Naive thymus-derived CD8-positive, alpha-beta T cell (primary cell): ENCODE measurements around the gene KATNAL1. TPM values are rescaled to one million over a fixed set of nuclear protein-coding genes. Genes with fewer than 3 reads are reported as not detected.
A peak's percentile ranks its signal among the peaks of the same experiment; 100 is the strongest.

Experiments used
- ATAC-seq, 2 donors: fragments of 150-1000 bp; cut with Tn5 transposase in 1 of 2; sonication (Bioruptor Pico), chemical (Tn5 transposase) in 1 of 2; 1 replicate in 1 of 2; 2 replicates in 1 of 2; pipeline ENCODE4 v1.10.0; 2021; ENCODE audit warnings: mild to moderate bottlenecking in 2 of 2, moderate library complexity in 2 of 2
- POLR2A ChIA-PET: fragments of 350-600 bp; sonication (Branson Sonifier 250); formaldehyde crosslinking; loops from one replicate; lab custom pipeline; 2021; ENCODE audit warnings: antibody characterized with exemption; lab: Charles Lee
- DNase-seq, 10 donors: peaks; one replicate each; pipeline versions ENCODE4 v3.0.0 to v3.0.0-alpha.2; 2020 to 2022
- H3K27ac Mint-ChIP-seq, 10 donors: one replicate each; pipeline ENCODE4 v1.8.0; 2020 to 2022; ENCODE audit warnings: mild to moderate bottlenecking in 10 of 10, mixed read lengths in 10 of 10, moderate library complexity in 4 of 10, inconsistent platforms in 1 of 10
- H3K27me3 Mint-ChIP-seq, 5 donors: one replicate each; pipeline ENCODE4 v1.8.0; 2021 to 2022; ENCODE audit warnings: mixed read lengths in 5 of 5
- H3K36me3 Mint-ChIP-seq, 3 donors: one replicate each; pipeline ENCODE4 v1.8.0; 2020 to 2022; ENCODE audit warnings: mixed read lengths in 3 of 3, mild to moderate bottlenecking in 2 of 3, inconsistent platforms in 1 of 3
- H3K4me1 Mint-ChIP-seq, 4 donors: one replicate each; pipeline ENCODE4 v1.8.0; 2021 to 2022; ENCODE audit warnings: mixed read lengths in 4 of 4
- H3K4me3 Mint-ChIP-seq, 10 donors: one replicate each; pipeline ENCODE4 v1.8.0; 2020 to 2022; ENCODE audit warnings: mild to moderate bottlenecking in 10 of 10, mixed read lengths in 10 of 10, moderate library complexity in 6 of 10, inconsistent platforms in 1 of 10
- H3K9me3 Mint-ChIP-seq, 9 donors: one replicate each; pipeline ENCODE4 v1.8.0; 2020 to 2022; ENCODE audit warnings: mixed read lengths in 9 of 9, mild to moderate bottlenecking in 3 of 9, inconsistent platforms in 1 of 9, moderate library complexity in 1 of 9
- polyA plus RNA-seq, 3 donors: library from polyadenylated mRNA; unstranded; fragments of 300-500 nt; fragmentation: Illumina TruSeq; gene quantifications; one replicate each; pipeline ENCODE4 v1.2.3, GENCODE V29; 2021
- total RNA-seq, 8 experiments: library from RNA in 2 of 8; stranded (reverse) in 2 of 8; gene quantifications; one replicate each; pipeline ENCODE4 v1.2.3 and lab custom pipeline; 2021 to 2026

The KATNAL1 gene
- total and polyA plus RNA-seq, 5 experiments from 2014 or later, result 0.25 to 1.7 (median 0.95) TPM

- peaks cover 0 to 1% (median 0%) of the 10 kb centered on the region in 3 donors for H3K36me3 Mint-ChIP-seq
- peaks cover 8 to 29% (median 16%) of the 10 kb centered on the region in 4 donors for H3K4me1 Mint-ChIP-seq
- no peaks in the 10 kb centered on the region for H3K27me3 Mint-ChIP-seq
- H3K27ac Mint-ChIP-seq, result peak overlapping the region in 1 of 10 donors; percentile 79
- POLR2A ChIA-PET, result no interaction called here
- DNase-seq (no peak), ATAC-seq (no peak)
- H3K4me3 Mint-ChIP-seq, result no peak overlapping the region
- no peaks in the 10 kb centered on the region for H3K9me3 Mint-ChIP-seq
Measured at GRCh38 chr13:30329009-30329585, 21.7 kb upstream of the KATNAL1 start.

- H3K27ac Mint-ChIP-seq, result no peak overlapping the region
- no peak for ATAC-seq
- H3K4me1 Mint-ChIP-seq, result peaks cover 6 to 14% (median 9%) of the 10 kb centered on the region in 4 donors
- no peaks in the 10 kb centered on the region for H3K9me3 Mint-ChIP-seq
- POLR2A ChIA-PET, result no interaction called here
- no peaks in the 10 kb centered on the region for H3K27me3 Mint-ChIP-seq
- H3K4me3 Mint-ChIP-seq, result no peak overlapping the region
- H3K36me3 Mint-ChIP-seq, result peaks cover 0 to 1% (median 0%) of the 10 kb centered on the region in 3 donors
- no peak for DNase-seq
Measured at GRCh38 chr13:30325668-30326067, 18.3 kb upstream of the KATNAL1 start.

GRCh38 chr13:30323524-30323923 lies 16.2 kb upstream of the KATNAL1 start:
- no peak overlapping the region for H3K4me3 Mint-ChIP-seq
- no peaks in the 10 kb centered on the region for H3K9me3 Mint-ChIP-seq
- peaks cover 0 to 6% (median 5%) of the 10 kb centered on the region in 4 donors for H3K4me1 Mint-ChIP-seq
- no peaks in the 10 kb centered on the region for H3K27me3 Mint-ChIP-seq
- H3K36me3 Mint-ChIP-seq, result peaks cover 0 to 1% (median 0%) of the 10 kb centered on the region in 3 donors
- ATAC-seq (no peak), DNase-seq (no peak)
- POLR2A ChIA-PET, result no interaction called here
- no peak overlapping the region for H3K27ac Mint-ChIP-seq

GRCh38 chr13:30322428-30322827 lies 15.1 kb upstream of the KATNAL1 start:
- no peak for DNase-seq
- Mint-ChIP-seq H3K4me1 (peaks cover 0 to 6% (median 4%) of the 10 kb centered on the region in 4 donors), H3K27me3 (no peaks in the 10 kb centered on the region), H3K27ac (no peak overlapping the region), H3K9me3 (no peaks in the 10 kb centered on the region), H3K4me3 (no peak overlapping the region), H3K36me3 (peaks cover 0 to 1% (median 0%) of the 10 kb centered on the region in 3 donors)
- POLR2A ChIA-PET, result interaction anchor here (0.6 kb wide), 1 partner anchor 221 kb away, joined by 3 read pairs; no protein-coding TSS in a partner anchor
- ATAC-seq, result no peak

- no peak overlapping the region for H3K4me3 Mint-ChIP-seq
- H3K36me3 Mint-ChIP-seq, result peaks cover 0 to under 1% (median 0%) of the 10 kb centered on the region in 3 donors
- no peaks in the 10 kb centered on the region for H3K27me3 Mint-ChIP-seq
- H3K9me3 Mint-ChIP-seq, result no peaks in the 10 kb centered on the region
- POLR2A ChIA-PET, result no interaction called here
- peaks cover 0 to 6% (median 4%) of the 10 kb centered on the region in 4 donors for H3K4me1 Mint-ChIP-seq
- peak overlapping the region in 1 of 10 donors; percentile 70 for H3K27ac Mint-ChIP-seq
- no peak for ATAC-seq
- no peak for DNase-seq
Measured at GRCh38 chr13:30321256-30321655, 13.9 kb upstream of the KATNAL1 start.

- Mint-ChIP-seq H3K27ac (no peak overlapping the region), H3K9me3 (no peaks in the 10 kb centered on the region), H3K27me3 (no peaks in the 10 kb centered on the region), H3K36me3 (no peaks in the 10 kb centered on the region), H3K4me1 (peaks cover 0 to 9% (median 8%) of the 10 kb centered on the region in 4 donors), H3K4me3 (no peak overlapping the region)
- ATAC-seq, result no peak
- no peak for DNase-seq
- POLR2A ChIA-PET, result no interaction called here
Measured at GRCh38 chr13:30319655-30320054, 12.3 kb upstream of the KATNAL1 start.

- no peak overlapping the region for H3K4me3 Mint-ChIP-seq
- H3K9me3 Mint-ChIP-seq, result no peaks in the 10 kb centered on the region
- ATAC-seq (no peak), DNase-seq (no peak)
- POLR2A ChIA-PET, result interaction anchor here (0.6 kb wide), 1 partner anchor 88 kb away, joined by 5 read pairs; no protein-coding TSS in a partner anchor
- no peaks in the 10 kb centered on the region for H3K27me3 Mint-ChIP-seq
- H3K27ac Mint-ChIP-seq, result no peak overlapping the region
- no peaks in the 10 kb centered on the region for H3K36me3 Mint-ChIP-seq
- peaks cover 0 to 13% (median 10%) of the 10 kb centered on the region in 4 donors for H3K4me1 Mint-ChIP-seq
Measured at GRCh38 chr13:30319130-30319529, 11.8 kb upstream of the KATNAL1 start.

- ATAC-seq (no peak), DNase-seq (no peak)
- H3K9me3 Mint-ChIP-seq, result no peaks in the 10 kb centered on the region
- H3K4me1 Mint-ChIP-seq, result peaks cover 0 to 23% (median 16%) of the 10 kb centered on the region in 4 donors
- POLR2A ChIA-PET, result interaction anchor here (0.7 kb wide), 1 partner anchor 61 kb away, joined by 5 read pairs; no protein-coding TSS in a partner anchor
- no peak overlapping the region for H3K27ac Mint-ChIP-seq
- H3K4me3 Mint-ChIP-seq, result no peak overlapping the region
- no peaks in the 10 kb centered on the region for H3K36me3 Mint-ChIP-seq
- no peaks in the 10 kb centered on the region for H3K27me3 Mint-ChIP-seq
Measured at GRCh38 chr13:30318026-30318425, 10.7 kb upstream of the KATNAL1 start.

GRCh38 chr13:30314562-30314961 lies 7.2 kb upstream of the KATNAL1 start:
- Mint-ChIP-seq H3K27me3 (no peaks in the 10 kb centered on the region), H3K9me3 (no peaks in the 10 kb centered on the region), H3K27ac (no peak overlapping the region), H3K4me1 (peaks cover under 1 to 25% (median 17%) of the 10 kb centered on the region in 4 donors), H3K4me3 (no peak overlapping the region), H3K36me3 (no peaks in the 10 kb centered on the region)
- POLR2A ChIA-PET, result no interaction called here
- ATAC-seq, result no peak
- DNase-seq, result no peak

GRCh38 chr13:30314069-30314468 lies 6.7 kb upstream of the KATNAL1 start:
- Mint-ChIP-seq H3K27me3 (no peaks in the 10 kb centered on the region), H3K9me3 (no peaks in the 10 kb centered on the region), H3K36me3 (no peaks in the 10 kb centered on the region), H3K4me1 (peaks cover 4 to 25% (median 17%) of the 10 kb centered on the region in 4 donors), H3K4me3 (peak overlapping the region in 2 of 10 donors; percentile 2 to 19), H3K27ac (no peak overlapping the region)
- no peak for ATAC-seq
- DNase-seq, result no peak
- POLR2A ChIA-PET, result no interaction called here

GRCh38 chr13:30313311-30313710 lies 6.0 kb upstream of the KATNAL1 start:
- Mint-ChIP-seq H3K27ac (no peak overlapping the region), H3K4me3 (peak overlapping the region in 1 of 10 donors; percentile 2), H3K36me3 (no peaks in the 10 kb centered on the region), H3K9me3 (no peaks in the 10 kb centered on the region), H3K4me1 (peaks cover 9 to 25% (median 18%) of the 10 kb centered on the region in 4 donors), H3K27me3 (no peaks in the 10 kb centered on the region)
- POLR2A ChIA-PET, result no interaction called here
- ATAC-seq (no peak), DNase-seq (peak in 2 of 10 donors; percentile 10 to 13)

GRCh38 chr13:30312904-30313303 lies 5.6 kb upstream of the KATNAL1 start:
- Mint-ChIP-seq H3K27me3 (no peaks in the 10 kb centered on the region), H3K36me3 (no peaks in the 10 kb centered on the region), H3K27ac (no peak overlapping the region), H3K9me3 (no peaks in the 10 kb centered on the region), H3K4me3 (no peak overlapping the region), H3K4me1 (peaks cover 10 to 25% (median 18%) of the 10 kb centered on the region in 4 donors)
- DNase-seq, result no peak
- POLR2A ChIA-PET, result no interaction called here
- ATAC-seq, result no peak

GRCh38 chr13:30308548-30308947 lies 1.2 kb upstream of the KATNAL1 start:
- ATAC-seq (no peak), DNase-seq (no peak)
- Mint-ChIP-seq H3K27ac (peak overlapping the region in 3 of 10 donors; percentile 14 to 63 (median 15)), H3K36me3 (no peaks in the 10 kb centered on the region), H3K27me3 (no peaks in the 10 kb centered on the region), H3K4me1 (peaks cover 3 to 36% (median 14%) of the 10 kb centered on the region in 4 donors), H3K9me3 (no peaks in the 10 kb centered on the region), H3K4me3 (peak overlapping the region in 9 of 10 donors; percentile 13 to 86 (median 58))
- POLR2A ChIA-PET, result interaction anchor here (2.2 kb wide), 1 partner anchor 38 kb away, joined by 8 read pairs; no protein-coding TSS in a partner anchor
